Hematopoietic multipotent progenitor cell treated with erythropoietin and hydrocortisone succinate and interleukin-3 and kit ligand, for 6 days (in vitro differentiated cells): Measurements from ENCODE around the gene GSG1L.

ENCODE experiments used
- DNase-seq: peaks from one replicate; pipeline ENCODE4 v3.0.0-alpha.2; 2015

Gene GSG1L

DNA sequence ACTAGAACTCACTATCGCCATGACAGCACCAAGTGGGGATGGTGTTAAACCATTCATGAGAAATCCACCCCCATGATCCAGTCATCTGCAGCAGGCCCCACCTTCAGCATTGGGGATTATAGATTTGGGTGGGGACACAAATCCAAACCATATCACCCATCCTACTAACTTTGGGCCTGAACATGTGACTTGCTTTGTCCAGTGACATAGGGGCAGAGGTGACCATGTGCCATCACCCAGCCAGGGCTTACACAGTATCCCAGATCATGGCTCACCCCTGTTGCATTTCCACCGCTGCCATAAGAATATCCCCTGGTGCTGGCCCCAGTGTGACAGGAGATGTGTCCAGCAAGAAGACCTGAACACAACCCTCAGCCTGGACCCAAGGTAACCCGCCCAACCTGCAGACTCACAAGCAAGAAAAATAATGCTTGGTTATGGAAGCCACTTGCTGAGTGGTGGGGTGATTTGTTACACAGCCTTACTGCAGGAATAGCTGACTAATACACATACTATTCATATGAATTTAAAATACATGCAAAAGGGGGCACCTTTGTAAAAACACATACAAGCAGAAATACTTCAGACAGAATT lies 130.9 kb downstream of the GSG1L start:
- DNase-seq: no peak

DNA sequence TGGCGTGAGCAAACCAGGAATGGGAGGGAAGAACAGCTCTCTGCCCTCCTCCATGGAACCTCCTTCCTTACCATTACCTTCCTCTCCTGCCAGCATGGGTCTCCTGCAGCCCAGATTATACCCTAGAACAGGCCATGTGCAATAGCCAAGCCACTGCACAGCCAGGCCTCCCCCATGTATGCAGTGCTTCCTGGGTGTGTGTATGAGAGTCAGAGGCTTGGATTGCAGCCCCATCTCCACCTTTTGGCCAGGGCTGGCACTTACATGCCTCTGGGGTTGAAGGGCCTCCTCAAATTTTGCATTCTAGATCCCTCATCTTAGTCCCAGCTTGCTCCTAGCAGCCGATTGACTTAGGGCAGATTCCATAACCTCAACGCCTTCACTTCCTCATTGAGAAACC lies 133.7 kb downstream of the GSG1L start:
- DNase-seq: no peak

DNA sequence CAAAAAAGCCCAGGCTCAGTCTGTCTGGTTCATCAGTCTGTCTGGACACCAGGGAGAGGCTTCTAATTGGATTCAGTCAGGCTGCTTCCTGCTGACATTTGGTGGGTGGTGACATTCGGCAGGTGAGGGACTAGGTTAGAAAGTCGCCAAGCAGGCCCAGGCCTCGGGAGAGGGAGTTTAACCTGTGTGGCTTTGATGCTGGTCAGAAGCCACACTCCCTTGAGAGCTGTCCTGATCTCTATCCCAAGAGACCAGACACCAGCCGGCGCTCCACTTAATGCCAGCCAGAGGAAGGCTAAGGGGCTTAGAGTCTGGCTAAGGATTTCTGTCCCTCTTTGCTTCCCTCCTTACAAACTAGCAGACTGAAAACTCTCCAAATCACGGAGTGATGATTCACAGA lies 135.0 kb downstream of the GSG1L start:
- DNase-seq: no peak

DNA sequence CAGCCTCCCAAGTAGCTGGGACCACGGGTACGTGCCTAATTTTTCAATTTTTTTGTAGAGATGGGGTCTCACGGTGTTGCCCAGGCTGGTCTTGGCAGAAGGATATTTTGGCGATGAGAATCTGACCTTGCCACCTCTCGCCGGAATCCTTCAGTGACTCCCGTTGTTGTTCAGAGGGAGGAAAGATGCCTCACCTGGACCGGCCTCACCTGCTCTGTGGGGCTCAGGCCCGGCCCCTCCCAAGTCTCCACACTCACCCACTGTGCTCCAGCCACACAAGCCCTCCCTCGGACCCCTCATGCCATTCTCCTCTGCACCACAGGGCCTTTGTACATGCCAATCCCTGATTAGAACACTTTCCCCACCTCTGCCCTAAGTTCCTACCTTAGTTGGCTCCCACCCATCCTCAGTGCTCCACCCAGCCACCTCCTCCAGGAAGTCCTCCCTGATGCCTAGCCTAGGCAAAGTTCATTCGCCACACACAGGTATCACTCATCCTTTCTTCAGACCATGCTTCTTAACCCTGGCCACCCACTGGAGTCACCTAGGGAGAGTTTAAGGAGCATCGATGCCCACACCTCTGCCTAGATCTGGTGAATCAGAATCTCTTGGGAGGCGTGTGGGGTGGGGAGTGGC lies 136.1 kb downstream of the GSG1L start:
- DNase-seq: no peak

DNA sequence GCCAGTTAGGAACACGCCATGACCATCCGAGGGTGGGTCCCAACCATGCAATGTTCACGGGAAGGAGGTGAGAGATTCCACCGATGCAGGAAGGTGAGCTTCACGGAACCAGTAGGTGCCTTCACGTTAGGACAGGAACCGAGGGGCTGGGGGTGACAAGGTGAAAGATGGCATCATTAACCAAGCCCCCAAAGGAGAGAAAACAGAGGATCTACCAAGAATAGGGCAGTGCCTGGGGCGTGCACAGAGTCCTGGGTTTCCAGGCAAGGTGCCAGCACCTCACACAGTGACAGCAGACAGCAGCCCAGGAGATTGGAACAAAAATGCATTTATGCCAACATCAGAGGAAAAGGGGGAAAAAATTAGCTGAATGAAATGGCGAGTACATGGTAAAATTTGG lies 137.9 kb downstream of the GSG1L start:
- peak; percentile 4 for DNase-seq

DNA sequence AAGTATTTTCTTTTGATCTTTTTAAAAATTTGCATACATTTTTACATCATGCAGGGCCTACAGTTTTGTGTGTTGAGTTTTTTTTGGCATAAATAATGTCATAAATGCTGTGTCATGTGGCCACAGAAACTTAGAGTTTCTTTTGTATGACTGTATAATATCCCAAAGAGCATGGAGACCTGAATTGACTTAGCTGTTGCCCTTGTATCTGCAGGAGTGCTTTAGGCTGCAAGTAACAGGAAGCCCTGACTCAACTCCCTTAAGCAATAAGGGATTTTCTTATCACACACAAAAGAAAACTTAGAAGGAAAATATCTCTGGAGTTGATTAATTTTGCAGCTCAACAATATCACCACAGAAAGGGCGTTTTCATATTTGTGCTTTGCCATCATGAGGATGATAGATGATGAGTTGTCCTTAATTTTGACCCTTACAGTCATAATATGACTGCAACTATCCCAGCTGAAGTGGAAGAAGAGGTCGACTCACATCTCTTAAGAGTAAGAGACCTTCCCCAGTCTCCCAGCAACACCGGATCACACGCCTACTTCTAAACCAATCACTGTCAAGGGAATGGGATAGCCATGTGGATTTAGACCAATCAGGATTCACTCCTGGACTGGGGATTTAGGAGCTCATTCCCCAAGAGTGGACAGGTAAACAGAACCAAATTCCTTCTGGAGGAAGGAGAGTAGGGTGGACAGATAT lies 138.9 kb downstream of the GSG1L start:
- DNase-seq: no peak

DNA sequence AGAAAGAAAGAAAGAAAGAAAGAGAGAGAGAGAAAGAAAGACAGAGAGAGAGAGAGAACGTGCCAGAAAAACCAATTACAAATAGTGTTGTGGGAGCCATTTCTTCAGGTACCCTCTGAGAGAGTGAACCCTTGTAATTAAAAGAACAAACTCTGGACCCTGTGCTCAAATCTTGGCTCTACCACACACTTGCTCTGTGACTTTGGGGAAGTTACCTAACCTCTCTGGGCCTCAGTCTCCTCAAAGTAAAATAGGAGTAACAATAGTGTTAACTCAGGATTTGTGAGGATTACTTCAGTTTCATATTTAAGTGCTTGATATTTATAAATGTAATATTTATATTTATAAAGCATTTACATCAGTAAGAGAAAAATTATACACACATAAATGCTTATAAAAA lies 139.8 kb downstream of the GSG1L start:
- DNase-seq: no peak

DNA sequence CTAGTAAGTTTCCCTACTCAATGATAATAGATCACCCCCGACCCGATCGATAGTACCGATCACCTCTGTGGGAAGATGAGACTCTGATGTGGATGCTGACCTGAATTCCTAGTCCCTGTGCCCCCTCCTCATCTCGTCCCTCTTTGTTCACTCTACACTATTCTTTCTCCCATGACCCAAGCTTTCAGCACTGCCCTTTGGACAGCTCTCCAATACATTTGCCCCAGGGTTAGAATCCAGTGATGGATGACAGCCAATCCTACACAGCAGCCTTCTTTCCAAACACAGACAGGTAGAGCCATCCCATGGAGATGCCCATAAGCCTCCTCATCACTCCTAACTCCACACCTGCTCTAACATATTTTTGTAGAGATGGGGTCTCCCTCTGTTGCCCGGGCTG lies 141.1 kb downstream of the GSG1L start:
- peak; percentile 8 for DNase-seq

DNA sequence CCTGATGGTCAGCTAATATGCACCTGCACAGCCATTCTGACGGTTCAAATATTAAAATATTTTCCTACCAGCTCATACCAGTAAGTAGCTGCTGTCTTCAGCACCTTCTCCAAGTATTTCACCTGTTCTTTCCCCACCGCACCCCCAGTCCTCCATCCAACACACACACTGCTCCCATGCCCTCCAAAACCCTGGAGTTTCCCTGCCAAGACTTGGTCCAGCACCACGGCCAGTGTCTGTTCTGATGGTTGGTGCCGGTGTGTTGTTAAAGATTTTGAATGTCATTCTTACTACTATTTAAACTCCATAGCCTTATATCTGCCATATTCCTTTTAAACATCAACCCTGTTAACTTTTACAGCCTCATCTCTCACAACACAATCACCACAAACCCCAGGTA lies 142.4 kb downstream of the GSG1L start:
- no peak for DNase-seq

DNA sequence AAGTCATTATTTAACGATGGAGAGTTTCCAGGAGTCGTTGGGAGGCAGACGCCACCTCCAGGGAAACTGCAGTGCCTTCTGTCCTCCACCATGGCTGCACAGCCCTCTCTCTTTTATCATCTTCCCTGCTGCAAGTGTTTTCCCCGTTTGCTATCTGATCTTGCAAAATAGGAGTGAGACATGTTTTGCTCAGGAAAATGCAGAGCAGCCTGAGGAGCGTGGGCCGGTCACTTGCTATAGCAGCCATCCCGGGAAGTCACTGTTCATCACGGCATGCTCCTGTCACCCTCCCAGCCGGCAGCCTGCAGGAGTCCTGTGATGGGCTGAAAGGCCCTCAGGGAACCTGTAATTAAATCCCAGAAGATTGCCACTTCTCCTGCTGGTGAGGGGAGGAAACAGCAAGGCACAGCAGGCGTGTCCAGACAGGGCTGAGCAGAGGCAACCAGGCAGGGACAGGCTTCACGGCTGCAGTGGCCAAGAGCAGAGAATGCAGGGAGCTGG lies 143.1 kb downstream of the GSG1L start:
- peak; percentile 6 for DNase-seq

DNA sequence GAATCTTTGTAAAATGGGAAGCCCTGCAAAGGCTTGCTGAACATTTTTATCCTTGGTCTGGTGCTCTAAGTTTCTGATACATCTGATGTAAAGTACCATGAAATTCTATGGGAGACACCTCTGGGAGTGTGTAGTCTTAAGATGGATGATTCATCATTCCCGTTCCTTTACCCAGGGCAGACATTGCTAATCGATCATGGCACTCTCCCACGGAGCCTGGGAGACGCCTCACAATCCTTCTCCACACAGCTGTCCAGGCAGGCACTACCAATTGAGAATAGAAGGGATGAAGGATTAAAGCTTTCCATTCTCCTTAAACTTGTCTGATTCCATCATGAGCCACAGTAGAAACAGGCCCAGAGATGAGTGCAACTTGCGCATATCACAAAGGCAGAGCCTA lies 144.8 kb downstream of the GSG1L start:
- no peak for DNase-seq

DNA sequence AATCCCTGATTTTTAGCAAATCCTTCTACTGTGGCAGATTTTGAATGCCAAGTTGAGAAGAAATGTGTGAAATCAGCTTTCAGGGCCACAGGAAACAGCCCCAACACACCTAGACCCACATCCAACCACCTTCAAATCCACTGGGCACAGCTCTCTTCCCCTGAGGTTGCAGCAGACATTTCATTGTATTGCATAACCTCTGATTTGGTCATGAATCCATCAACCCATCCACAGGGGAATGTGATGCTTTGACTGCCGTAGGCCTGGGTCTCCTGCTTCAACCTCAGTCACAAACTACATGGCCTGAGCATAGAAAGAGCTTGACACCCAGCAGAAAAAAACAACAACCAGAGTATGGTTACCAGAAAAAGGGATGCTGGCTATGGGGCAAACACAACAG lies 145.6 kb downstream of the GSG1L start:
- DNase-seq: no peak

DNA sequence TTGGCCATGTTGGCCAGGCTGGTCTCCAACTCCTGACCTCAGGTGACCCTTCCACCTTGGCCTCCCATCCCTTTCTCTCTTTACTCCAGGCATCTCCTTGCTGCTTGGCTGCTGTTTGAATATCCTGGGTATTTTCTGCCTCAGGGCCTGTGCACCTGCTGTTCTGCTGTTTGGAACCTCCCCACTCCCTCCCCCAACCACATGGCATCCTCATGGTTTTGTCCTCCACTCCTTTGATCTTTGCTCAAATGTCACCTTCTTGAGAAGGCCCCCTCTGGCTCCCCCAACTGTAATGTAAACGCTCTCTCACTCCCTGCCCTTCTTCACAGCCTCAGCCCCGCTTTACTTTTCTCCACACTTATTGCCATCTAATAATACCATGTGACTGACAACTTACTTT lies 152.0 kb downstream of the GSG1L start:
- no peak for DNase-seq

DNA sequence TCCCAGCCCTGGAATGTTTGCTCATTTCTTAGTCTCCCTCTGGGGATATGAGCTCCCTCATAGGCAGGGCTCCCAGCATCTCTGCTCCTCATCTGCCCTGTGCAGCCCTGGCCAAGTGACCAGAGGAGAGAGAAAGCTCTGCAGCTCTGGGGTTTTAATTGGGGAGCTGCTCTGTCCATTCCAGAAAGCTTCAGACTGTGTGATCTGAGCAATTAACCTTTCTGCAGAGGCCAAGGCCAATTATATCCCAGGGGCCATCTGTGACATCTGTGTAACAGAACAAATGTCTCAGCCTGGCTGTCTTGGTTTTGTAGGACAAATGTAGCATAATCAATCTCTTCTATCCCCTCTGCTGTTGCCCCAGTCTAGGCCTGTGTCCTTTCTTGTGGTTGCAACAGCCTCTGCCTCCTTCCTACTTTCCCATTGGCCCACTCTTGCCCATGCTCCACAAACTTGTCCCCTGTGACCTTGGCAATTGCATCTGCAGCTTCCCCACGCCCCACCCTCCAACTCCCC lies 156.0 kb downstream of the GSG1L start:
- DNase-seq: no peak

DNA sequence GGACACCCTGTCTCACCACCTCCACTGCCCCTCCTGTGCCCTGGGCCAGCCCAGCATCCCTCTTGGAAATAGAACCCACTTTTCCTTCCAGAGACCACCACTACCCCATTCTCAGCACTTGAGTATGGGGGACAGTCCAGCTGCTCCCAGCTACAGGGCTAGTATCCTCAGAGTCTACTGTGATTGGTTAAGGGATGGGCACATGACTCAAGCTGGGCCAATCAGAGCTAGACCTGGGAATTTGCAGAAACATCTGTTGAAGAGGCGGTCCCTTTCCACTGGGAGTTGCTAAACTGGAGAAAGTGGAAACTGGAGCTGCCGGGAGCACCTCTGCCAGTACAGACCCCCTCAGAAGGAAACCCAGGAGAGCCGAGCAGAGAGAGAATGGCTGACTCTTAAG lies 156.6 kb downstream of the GSG1L start:
- DNase-seq: no peak

DNA sequence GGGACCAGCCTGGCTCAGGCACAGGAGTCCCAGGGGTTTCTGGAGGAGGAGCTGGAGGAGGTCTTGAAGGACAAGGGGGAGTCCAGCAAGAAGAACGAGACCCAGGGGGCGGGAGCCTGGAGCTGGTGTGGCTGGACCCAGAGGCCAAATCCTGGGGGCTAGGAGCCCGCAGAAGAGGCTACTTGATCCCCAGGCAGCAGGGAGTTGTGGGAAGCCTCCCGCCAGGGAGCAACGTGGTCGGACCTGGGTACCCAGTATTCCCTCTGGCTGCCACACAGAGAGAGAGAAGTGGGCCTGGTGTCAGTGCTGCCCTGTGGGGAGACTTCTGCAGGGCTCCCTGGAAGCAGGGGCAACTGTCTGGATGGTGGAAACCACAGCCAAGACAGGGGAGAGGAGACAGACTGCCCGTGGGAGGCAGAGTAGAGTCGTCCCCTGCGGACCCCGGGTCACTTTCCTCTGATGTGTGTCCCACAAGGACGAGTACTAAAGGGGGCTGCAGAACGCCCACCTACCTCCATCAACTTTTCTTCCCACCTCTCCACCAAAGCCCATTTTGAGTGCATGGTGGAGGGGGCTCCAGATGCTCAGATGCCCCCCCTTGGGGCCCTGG lies 160.4 kb downstream of the GSG1L start:
- DNase-seq: no peak

DNA sequence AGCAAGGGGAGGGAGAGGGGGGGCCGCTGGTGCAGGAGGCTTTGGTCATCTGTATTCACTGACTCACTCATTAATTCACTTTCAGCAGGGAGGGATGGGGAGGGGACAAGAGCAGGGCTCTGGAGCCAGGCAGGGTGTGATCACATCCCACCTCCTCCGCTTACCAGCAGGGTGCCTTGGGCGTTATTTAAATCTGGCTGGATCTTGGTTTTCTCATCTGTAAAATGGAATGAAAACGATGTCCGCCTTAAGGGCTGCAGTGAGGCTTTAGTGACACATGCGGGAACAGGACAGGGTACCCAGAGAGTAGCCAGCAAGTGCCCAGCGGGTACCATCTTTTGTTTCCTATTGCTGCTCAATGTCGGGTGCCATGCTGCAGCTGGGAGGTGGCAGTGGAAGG lies 161.0 kb downstream of the GSG1L start:
- no peak for DNase-seq

DNA sequence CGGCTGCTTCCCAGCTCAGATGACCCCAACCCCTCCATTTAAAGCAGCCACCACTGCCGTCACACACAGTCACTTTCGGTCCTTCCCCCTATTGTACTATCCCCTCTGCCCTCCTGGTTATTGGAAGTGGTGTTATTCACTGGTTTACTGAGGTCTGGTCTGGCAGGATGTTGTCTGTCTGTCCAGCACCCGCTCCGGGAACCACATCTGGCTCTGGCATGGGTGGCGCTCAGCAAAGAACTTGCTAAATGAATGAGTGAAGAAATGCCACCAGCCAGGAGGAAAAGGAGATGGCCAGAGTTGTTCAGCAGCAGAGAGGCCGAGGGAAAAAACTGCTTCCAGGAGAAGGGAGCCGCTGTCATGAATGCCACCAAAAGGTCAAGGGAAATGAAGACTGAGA lies 161.6 kb downstream of the GSG1L start:
- no peak for DNase-seq

DNA sequence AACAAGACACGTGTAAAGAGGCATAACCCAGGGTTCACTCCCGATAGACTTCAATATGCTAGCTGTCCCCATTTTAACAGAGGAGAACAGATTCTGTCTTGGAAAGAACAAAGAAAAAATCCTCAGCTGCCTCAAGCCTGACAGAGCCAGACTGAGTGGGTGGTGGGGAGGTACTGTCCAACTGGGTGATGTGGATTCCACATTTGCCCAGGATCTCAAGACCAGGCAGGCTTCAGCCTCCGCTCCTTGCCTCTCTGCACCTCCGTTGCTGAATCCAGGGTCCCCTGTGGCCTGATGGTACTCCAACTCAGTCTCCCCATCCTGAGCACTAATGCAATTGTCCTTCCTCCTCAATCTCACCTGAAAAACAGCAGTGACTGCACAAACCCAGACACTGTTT lies 163.8 kb downstream of the GSG1L start:
- no peak for DNase-seq

DNA sequence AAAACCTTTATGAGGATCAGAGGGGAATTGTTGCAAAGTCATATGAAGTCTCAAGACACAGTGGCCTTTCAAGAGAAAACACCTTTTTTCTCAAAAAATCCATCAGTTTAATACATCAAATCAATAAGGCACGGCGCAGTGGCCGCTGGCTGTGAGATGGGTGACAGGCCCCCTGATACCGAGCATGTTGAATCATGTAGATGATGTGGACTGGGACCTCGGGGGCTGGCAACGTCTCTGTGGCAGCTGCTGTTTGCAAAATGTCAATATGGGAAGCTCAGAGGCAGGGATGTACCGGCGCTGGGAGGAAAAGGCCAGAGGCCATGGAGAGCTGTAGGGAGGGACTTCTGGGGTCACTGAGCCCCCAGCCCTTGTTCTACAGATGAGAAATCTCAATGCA lies 169.1 kb downstream of the GSG1L start:
- no peak for DNase-seq

DNA sequence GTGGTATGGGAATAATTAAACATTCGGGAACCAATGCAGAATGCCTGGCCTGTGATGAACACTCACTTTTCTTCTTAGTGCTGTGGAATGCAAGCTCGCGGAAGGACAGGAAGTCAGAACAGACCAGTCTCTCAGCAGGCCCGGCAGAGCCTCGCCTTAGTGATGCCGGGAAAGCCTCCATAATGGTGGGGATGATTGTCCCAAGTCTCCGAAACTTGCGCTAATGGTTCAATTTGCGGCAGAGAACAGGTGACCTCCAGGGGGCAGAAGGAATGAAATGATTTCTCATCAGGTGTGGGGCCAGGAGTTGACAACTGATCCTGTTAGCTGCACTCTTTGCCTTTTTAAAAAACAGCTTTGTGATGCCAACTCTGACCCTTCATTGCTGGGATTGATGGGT lies 170.6 kb downstream of the GSG1L start:
- DNase-seq: no peak

DNA sequence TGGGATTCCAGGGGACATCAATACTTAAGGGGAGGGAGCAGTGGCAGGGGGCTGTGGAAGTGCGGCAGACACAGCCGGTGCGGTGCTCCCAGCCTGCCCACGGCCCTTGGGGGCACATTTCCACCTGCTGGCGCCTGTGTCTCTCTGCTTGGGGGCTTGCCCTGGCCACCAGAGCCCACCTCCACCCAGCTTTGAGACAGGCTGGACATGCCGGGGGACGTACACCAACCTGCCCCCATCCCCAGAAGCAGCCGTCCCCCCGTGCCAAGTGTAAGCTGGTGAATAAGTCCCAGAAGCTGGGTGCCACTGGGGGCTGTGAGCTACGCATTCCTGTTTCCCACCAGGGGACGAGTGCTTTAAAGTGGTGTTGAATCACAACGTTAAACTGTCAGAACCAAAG lies 172.6 kb downstream of the GSG1L start:
- DNase-seq: no peak

DNA sequence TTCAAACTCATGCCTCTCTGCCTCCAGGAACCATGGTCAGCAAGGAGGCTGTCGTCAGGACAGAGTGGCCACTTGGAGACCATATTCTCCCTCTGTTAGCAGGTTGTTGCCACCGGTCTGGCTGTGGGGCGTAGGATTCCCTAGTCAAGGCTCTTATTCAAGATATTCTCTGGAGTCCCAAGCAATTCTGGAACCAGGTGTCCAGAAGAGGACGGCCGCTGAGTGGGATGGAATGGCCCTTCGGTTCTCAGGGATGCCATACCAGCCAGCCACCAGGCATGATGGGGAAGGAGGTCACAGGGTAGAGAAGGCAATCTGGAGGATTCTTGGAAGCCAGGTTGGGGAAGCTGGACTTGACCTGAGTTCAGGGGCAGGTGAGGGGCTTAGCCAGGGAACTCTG lies 173.5 kb downstream of the GSG1L start:
- no peak for DNase-seq

DNA sequence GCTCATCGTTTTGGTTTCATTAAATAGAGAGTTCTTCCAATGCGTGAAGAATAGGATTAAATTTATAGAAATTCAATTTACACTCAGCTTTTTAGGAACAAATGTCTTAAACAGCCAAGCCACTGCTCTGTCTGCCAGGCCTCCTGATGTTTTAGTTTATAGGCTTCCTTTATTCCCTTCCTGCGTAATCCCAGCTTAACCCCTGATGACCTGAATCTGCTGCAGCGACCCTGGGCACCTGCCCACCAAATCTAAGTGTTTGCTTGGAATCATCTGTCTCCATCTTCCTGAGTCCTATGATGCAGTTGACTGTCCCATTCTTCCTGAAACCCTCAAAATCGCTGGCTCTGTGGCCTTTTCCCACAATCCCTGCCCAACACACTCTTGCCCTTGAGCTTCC lies 179.9 kb downstream of the GSG1L start:
- no peak for DNase-seq
